ENCODE results near the gene OGDHL. TPM values are rescaled to one million over a fixed set of nuclear protein-coding genes. Genes with fewer than 3 reads are reported as not detected.

OGDHL gene
- total RNA-seq, 4 donors from 2014 or later, result not detected

- no peak for TF ChIP-seq CTCF (IDR thresholded peaks at IDR 0.05; ENCODE audit: low read depth)
Observed at GRCh38 chr10:49686651-49687050, 75.5 kb downstream of the OGDHL start.

Other genes with a start within 250 kb of the OGDHL start
- gene ERCC6, start 223.2 kb downstream of the OGDHL start, total RNA-seq, result 10 to 100 TPM; 12.7 to 20.6 (median 17.1) TPM
- gene SLC18A3, start 152.0 kb downstream of the OGDHL start, total RNA-seq, result not detected
- not detected for gene CHAT, start 148.3 kb downstream of the OGDHL start, total RNA-seq
- not detected for gene C10orf53, start 82.7 kb downstream of the OGDHL start, total RNA-seq
- 10 to 100 TPM; 18.9 to 28.2 (median 26.6) TPM for gene PARG, start 179.7 kb upstream of the OGDHL start, total RNA-seq
- gene TIMM23B, start 179.7 kb upstream of the OGDHL start, total RNA-seq, result 10 to 100 TPM; 11.2 to 22.0 (median 13.9) TPM
- gene AGAP6, start 226.1 kb upstream of the OGDHL start, total RNA-seq, result 10 to 100 TPM; 11.4 to 19.4 (median 15.7) TPM